ENCODE results near the gene SFXN4. TPM values are rescaled to one million over a fixed set of nuclear protein-coding genes. Genes with fewer than 3 reads are reported as not detected.
"Not testable (repeated sequence)": the region's sequence is repeated elsewhere in the genome, so short reads cannot be mapped to it uniquely, and the experiment has no call there.

Gene SFXN4
- total RNA-seq, 2 donors from 2014 or later: 9.5 to 16.1 TPM

- DNase-seq (ENCODE audit: low spot score) (no peak), ATAC-seq (ENCODE audit: insufficient number of reproducible peaks, low FRiP score, low read depth) (no peak)
- TF ChIP-seq CTCF (IDR thresholded peaks at IDR 0.05): no peak
- Histone ChIP-seq H3K4me3 (no peak overlapping the region), H3K9me3 (no peaks in the 10 kb centered on the region), H3K36me3 (no peaks in the 10 kb centered on the region), H3K27ac (no peak overlapping the region), H3K27me3 (replicated peaks; ENCODE audit: insufficient read depth) (no peaks in the 10 kb centered on the region), H3K4me1 (ENCODE audit: control insufficient read depth in 1 of 2, low read depth in 2 of 2) (no peaks in the 10 kb centered on the region)
These were observed 24.3 kb upstream of the SFXN4 start for GRCh38 chr10:119189811-119190282.

- TF ChIP-seq CTCF (IDR thresholded peaks at IDR 0.05): no peak
- ATAC-seq (ENCODE audit: insufficient number of reproducible peaks, low FRiP score, low read depth): no peak
- no peak overlapping the region for H3K27ac ChIP-seq
These were observed 18.3 kb upstream of the SFXN4 start for GRCh38 chr10:119183664-119184412.

GRCh38 chr10:119180850-119181400, 15.4 kb upstream of the SFXN4 start:
- peaks cover 8 to 28% of the 10 kb centered on the region in 2 donors for H3K4me1 ChIP-seq (ENCODE audit: control insufficient read depth in 1 of 2, low read depth in 2 of 2)
- not testable (repeated sequence) for H3K4me3 ChIP-seq; DNase-seq (ENCODE audit: low spot score)

More at GRCh38 chr10:119183664-119184412, 18.3 kb upstream of the SFXN4 start:
- DNase-seq (ENCODE audit: low spot score): no peak
- no peaks in the 10 kb centered on the region for H3K36me3 ChIP-seq
- H3K27me3 ChIP-seq (replicated peaks; ENCODE audit: insufficient read depth): no peaks in the 10 kb centered on the region
- H3K9me3 ChIP-seq: no peaks in the 10 kb centered on the region
- no peak overlapping the region for H3K4me3 ChIP-seq
- H3K4me1 ChIP-seq (ENCODE audit: control insufficient read depth in 1 of 2, low read depth in 2 of 2): peaks cover 0 to 8% of the 10 kb centered on the region in 2 donors

GRCh38 chr10:119178372-119179119, 13.0 kb upstream of the SFXN4 start, which contains the start of gene PRDX3:
Gene PRDX3, minus strand, starts transcription at chr10:119178812. Its CDS starts 22 bp downstream, at chr10:119178790.
- TF ChIP-seq CTCF (IDR thresholded peaks at IDR 0.05): no peak
- Histone ChIP-seq H3K9me3 (no peaks in the 10 kb centered on the region), H3K27me3 (replicated peaks; ENCODE audit: insufficient read depth) (no peaks in the 10 kb centered on the region), H3K4me1 (ENCODE audit: control insufficient read depth in 1 of 2, low read depth in 2 of 2) (peaks cover 8 to 28% of the 10 kb centered on the region in 2 donors), H3K27ac (peak within 1 kb of the TSS; percentile 77 to 83), H3K4me3 (peak within 1 kb of the TSS; percentile 90), H3K36me3 (peaks cover 3% of the 10 kb centered on the region)
- ATAC-seq (ENCODE audit: insufficient number of reproducible peaks, low FRiP score, low read depth): peak; percentile 95
- DNase-seq (ENCODE audit: low spot score): peak; percentile 86

More at GRCh38 chr10:119180850-119181400, 15.4 kb upstream of the SFXN4 start:
- H3K36me3 ChIP-seq; H3K27ac ChIP-seq; H3K9me3 ChIP-seq; ATAC-seq (ENCODE audit: insufficient number of reproducible peaks, low FRiP score, low read depth); H3K27me3 ChIP-seq (replicated peaks; ENCODE audit: insufficient read depth): not testable (repeated sequence)

GRCh38 chr10:119177708-119178371, 12.3 kb upstream of the SFXN4 start:
- Histone ChIP-seq H3K27me3 (replicated peaks; ENCODE audit: insufficient read depth) (no peaks in the 10 kb centered on the region), H3K4me1 (ENCODE audit: control insufficient read depth in 1 of 2, low read depth in 2 of 2) (peaks cover 8 to 28% of the 10 kb centered on the region in 2 donors), H3K36me3 (peaks cover 9% of the 10 kb centered on the region), H3K4me3 (peak overlapping the region; percentile 90), H3K9me3 (no peaks in the 10 kb centered on the region), H3K27ac (peak overlapping the region; percentile 77 to 83)
- TF ChIP-seq CTCF (IDR thresholded peaks at IDR 0.05): no peak
- no peak for DNase-seq (ENCODE audit: low spot score)
- peak; percentile 23 for ATAC-seq (ENCODE audit: insufficient number of reproducible peaks, low FRiP score, low read depth)
